HFFc6 (cell line): ENCODE results near the gene FAM111A. TPM values are rescaled to one million over a fixed set of nuclear protein-coding genes. Genes with fewer than 3 reads are reported as not detected.

Source experiments
- DNase-seq: peaks from one replicate; pipeline ENCODE4 v3.0.0-alpha.2; 2018
- H3K27ac Mint-ChIP-seq: 2 replicates; pipeline ENCODE4 v1.8.0; 2020; ENCODE audit warnings: mild to moderate bottlenecking, mixed read lengths
- H3K27me3 Mint-ChIP-seq: 2 replicates; pipeline ENCODE4 v1.8.0; 2021; ENCODE audit warnings: mild to moderate bottlenecking, moderate library complexity, mixed read lengths; ENCODE audit not compliant: insufficient read depth
- H3K36me3 Mint-ChIP-seq: 2 replicates; pipeline ENCODE4 v1.8.0; 2021; ENCODE audit warnings: low read depth, mixed read lengths
- H3K4me1 Mint-ChIP-seq: 2 replicates; pipeline ENCODE4 v1.8.0; 2020; ENCODE audit warnings: low read depth, mixed read lengths
- H3K4me3 Mint-ChIP-seq: 2 replicates; pipeline ENCODE4 v1.8.0; 2020; ENCODE audit warnings: mild to moderate bottlenecking, moderate library complexity, mixed read lengths
- H3K9me3 Mint-ChIP-seq: 2 replicates; pipeline ENCODE4 v1.8.0; 2020; ENCODE audit warnings: mild to moderate bottlenecking, mixed read lengths
- CTCF ChIP-seq: fragments of 200-600 bp; sonication (generic); IDR thresholded peaks from 2 replicates; pipeline ENCODE4 v1.5.0; 2021; ENCODE audit warnings: antibody characterized with exemption, mild to moderate bottlenecking
- total RNA-seq, 6 experiments: library from RNA; stranded (reverse); fragmentation: NEBNext Ultra II Directional; extraction: Animal tissue kit (Norgen Biotek cat#: 25700); gene quantifications; 2 replicates in 1 of 6; 3 replicates in 5 of 6; pipeline ENCODE4 v1.2.3, GENCODE V29; 2021

Gene FAM111A
- total RNA-seq, 6 experiments from 2014 or later = 28.7 to 56.6 (median 46.7) TPM

DNA sequence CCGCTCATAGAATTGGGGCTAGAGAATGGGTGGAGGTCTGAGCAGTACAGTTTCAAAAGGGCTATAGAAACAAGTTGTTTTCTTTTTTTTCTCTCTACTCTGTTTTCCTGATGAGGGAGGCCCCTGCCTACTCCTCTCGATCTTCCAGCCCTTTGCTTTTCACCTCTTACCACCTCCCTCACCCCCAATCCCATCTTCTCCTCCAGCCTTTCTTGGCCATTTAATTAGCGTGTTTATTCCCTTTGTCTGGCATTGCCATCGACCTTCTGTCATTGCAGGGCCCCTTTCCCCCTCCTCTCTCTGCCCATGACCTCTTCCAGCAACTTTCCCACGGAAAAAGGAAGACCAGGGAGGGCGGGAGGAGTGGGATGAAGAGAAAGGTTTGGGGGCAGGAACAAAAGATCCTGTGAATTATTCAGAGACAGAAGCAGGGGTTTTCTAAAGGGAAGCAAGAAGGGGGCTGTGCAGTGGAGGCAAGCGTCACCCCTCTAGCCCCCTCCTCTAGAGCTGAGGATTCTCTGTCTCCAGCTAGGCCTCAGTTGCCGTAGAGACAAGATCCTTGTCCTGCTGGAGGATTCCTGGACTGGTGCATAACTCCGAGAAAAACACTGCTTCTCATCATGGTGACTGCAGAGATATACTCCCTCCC is 42.2 kb downstream of the FAM111A start:
- no peak overlapping the region for H3K4me3 Mint-ChIP-seq

DNA sequence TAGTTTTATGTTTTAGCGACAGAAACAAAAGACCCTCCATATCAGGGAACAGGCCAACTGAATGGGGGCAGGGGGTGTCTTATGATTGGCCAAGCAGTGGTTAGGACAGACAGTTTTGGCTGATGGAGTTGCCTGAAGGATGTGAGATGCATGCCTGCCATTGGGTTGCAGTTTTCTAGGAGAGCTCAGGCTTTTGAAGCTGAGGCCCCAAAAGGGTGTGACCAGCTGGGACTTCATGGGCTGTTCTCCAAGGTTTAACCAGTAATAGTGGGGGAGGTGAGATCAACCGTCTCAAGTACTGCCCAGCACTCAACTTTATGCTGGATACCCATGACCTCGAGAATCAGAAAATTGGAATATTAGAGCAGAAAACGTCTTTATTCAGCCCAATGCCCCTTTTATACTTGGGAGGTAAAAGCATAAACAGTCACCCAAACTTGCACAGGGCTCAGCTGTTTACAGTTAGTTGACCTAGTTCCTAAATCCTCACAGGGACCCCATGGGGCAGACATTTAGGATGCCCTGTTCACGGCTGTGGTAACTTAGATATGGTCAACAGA is 42.8 kb downstream of the FAM111A start:
- peaks cover 38% of the 10 kb centered on the region for H3K4me1 Mint-ChIP-seq
- no peaks in the 10 kb centered on the region; the same call in 1 of the 2 replicates for H3K36me3 Mint-ChIP-seq
- H3K9me3 Mint-ChIP-seq = no peaks in the 10 kb centered on the region
- H3K27me3 Mint-ChIP-seq = peaks cover 4% of the 10 kb centered on the region
- DNase-seq = no peak
- no peak for TF ChIP-seq CTCF
- H3K4me3 Mint-ChIP-seq = no peak overlapping the region
- no peak overlapping the region for H3K27ac Mint-ChIP-seq

More for the DNA sequence above, 42.2 kb downstream of the FAM111A start:
- H3K9me3 Mint-ChIP-seq = no peaks in the 10 kb centered on the region
- DNase-seq = no peak
- no peak overlapping the region for H3K27ac Mint-ChIP-seq
- no peak for TF ChIP-seq CTCF
- peaks cover 4% of the 10 kb centered on the region for H3K27me3 Mint-ChIP-seq
- H3K36me3 Mint-ChIP-seq = no peaks in the 10 kb centered on the region; the same call in 1 of the 2 replicates
- peaks cover 38% of the 10 kb centered on the region for H3K4me1 Mint-ChIP-seq

GRCh38 chr11:59186130-59186594 is 43.5 kb downstream of the FAM111A start:
- Mint-ChIP-seq H3K4me3 (no peak overlapping the region), H3K27me3 (peaks cover 4% of the 10 kb centered on the region), H3K4me1 (peaks cover 43% of the 10 kb centered on the region), H3K27ac (no peak overlapping the region), H3K36me3 (no peaks in the 10 kb centered on the region; the same call in 1 of the 2 replicates), H3K9me3 (no peaks in the 10 kb centered on the region)
- no peak for DNase-seq
- TF ChIP-seq CTCF = peak; percentile 84

GRCh38 chr11:59187035-59187434 is 44.4 kb downstream of the FAM111A start:
- Mint-ChIP-seq H3K36me3 (no peaks in the 10 kb centered on the region; the same call in none of the 2 replicates), H3K9me3 (no peaks in the 10 kb centered on the region), H3K4me1 (peaks cover 43% of the 10 kb centered on the region), H3K4me3 (no peak overlapping the region), H3K27me3 (peaks cover 4% of the 10 kb centered on the region), H3K27ac (no peak overlapping the region)
- no peak for TF ChIP-seq CTCF
- no peak for DNase-seq

DNA sequence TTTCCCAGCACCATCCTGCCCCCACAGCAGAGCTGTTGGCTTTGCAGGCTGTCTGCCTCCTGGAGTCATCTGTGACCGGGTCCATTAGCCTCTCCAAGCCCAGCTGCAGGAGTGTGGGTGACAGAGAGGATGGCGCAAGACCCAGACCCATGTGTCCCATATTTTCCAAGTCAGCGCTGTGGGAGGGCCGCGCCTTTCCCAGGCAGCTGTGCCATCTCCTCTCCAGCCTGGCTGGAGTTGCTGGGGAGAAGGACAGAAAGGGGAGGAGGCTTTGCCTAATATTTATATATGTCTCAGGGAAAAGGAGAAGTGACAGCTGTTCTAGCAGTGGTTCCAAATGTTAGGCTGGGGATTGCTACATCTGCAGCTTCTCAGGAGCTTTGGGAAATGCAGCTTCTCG is 44.9 kb downstream of the FAM111A start:
- peaks cover 4% of the 10 kb centered on the region for H3K27me3 Mint-ChIP-seq
- peaks cover 43% of the 10 kb centered on the region for H3K4me1 Mint-ChIP-seq
- no peak for DNase-seq
- peaks cover 4% of the 10 kb centered on the region for H3K36me3 Mint-ChIP-seq
- no peak overlapping the region for H3K4me3 Mint-ChIP-seq
- TF ChIP-seq CTCF = no peak
- H3K9me3 Mint-ChIP-seq = no peaks in the 10 kb centered on the region
- no peak overlapping the region for H3K27ac Mint-ChIP-seq
